ENCODE data around the gene GARIN5B. TPM values are rescaled to one million over a fixed set of nuclear protein-coding genes. Genes with fewer than 3 reads are reported as not detected.

Gene GARIN5B
- total and polyA plus RNA-seq, 5 donors: not detected

Other genes with a start within 250 kb of the GARIN5B start
- 100 to 1,000 TPM; 125 to 244 (median 147) TPM for gene PPP1R12C, start 245.6 kb downstream of the GARIN5B start, total RNA-seq
- 221 TPM for gene PPP1R12C, start 245.6 kb downstream of the GARIN5B start, polyA plus RNA-seq
- 10 to 100 TPM in 3 of 4 donors, 1 to 10 TPM in 1; 8.0 to 25.3 (median 14.7) TPM for gene TNNT1, start 214.1 kb downstream of the GARIN5B start, total RNA-seq
- gene TNNT1, start 214.1 kb downstream of the GARIN5B start, polyA plus RNA-seq: 34.8 TPM
- gene TNNI3, start 205.5 kb downstream of the GARIN5B start, total RNA-seq: 1,000 to 10,000 TPM; 1,638 to 3,997 (median 2,736) TPM
- 8,501 TPM for gene TNNI3, start 205.5 kb downstream of the GARIN5B start, polyA plus RNA-seq
- 1 to 10 TPM in 3 of 4 donors, under 1 TPM in 1; 0.56 to 1.6 (median 1.3) TPM for gene DNAAF3, start 196.6 kb downstream of the GARIN5B start, total RNA-seq
- gene DNAAF3, start 196.6 kb downstream of the GARIN5B start, polyA plus RNA-seq: 2.9 TPM
- gene SYT5, start 183.0 kb downstream of the GARIN5B start, total RNA-seq: 1 to 10 TPM in 1 of 4 donors, not detected in 3; 1.3 TPM
- gene SYT5, start 183.0 kb downstream of the GARIN5B start, polyA plus RNA-seq: 0.09 TPM
- 1 to 10 TPM in 2 of 4 donors, under 1 TPM in 2; 0.14 to 3.1 (median 0.75) TPM for gene PTPRH, start 153.8 kb downstream of the GARIN5B start, total RNA-seq
- 0.72 TPM for gene PTPRH, start 153.8 kb downstream of the GARIN5B start, polyA plus RNA-seq
- gene TMEM86B, start 134.5 kb downstream of the GARIN5B start, total RNA-seq: 1 to 10 TPM in 3 of 4 donors, under 1 TPM in 1; 0.80 to 2.1 (median 1.3) TPM
- 1.6 TPM for gene TMEM86B, start 134.5 kb downstream of the GARIN5B start, polyA plus RNA-seq
- gene PPP6R1, start 104.2 kb downstream of the GARIN5B start, total RNA-seq: 10 to 100 TPM; 39.3 to 43.5 (median 41.4) TPM
- 31.7 TPM for gene PPP6R1, start 104.2 kb downstream of the GARIN5B start, polyA plus RNA-seq
- gene HSPBP1, start 83.2 kb downstream of the GARIN5B start, total RNA-seq: 10 to 100 TPM; 27.7 to 35.1 (median 31.3) TPM
- 48.0 TPM for gene HSPBP1, start 83.2 kb downstream of the GARIN5B start, polyA plus RNA-seq
- gene BRSK1, start 79.3 kb downstream of the GARIN5B start, total RNA-seq: 10 to 100 TPM; 17.2 to 20.5 (median 19.5) TPM
- gene BRSK1, start 79.3 kb downstream of the GARIN5B start, polyA plus RNA-seq: 11.9 TPM
- gene TMEM150B, start 37.9 kb downstream of the GARIN5B start, total RNA-seq: 1 to 10 TPM; 2.0 to 2.4 (median 2.2) TPM
- gene TMEM150B, start 37.9 kb downstream of the GARIN5B start, polyA plus RNA-seq: 0.68 TPM
- 1 to 10 TPM; 6.7 to 9.8 (median 8.4) TPM for gene KMT5C, start 23.4 kb downstream of the GARIN5B start, total RNA-seq
- 6.3 TPM for gene KMT5C, start 23.4 kb downstream of the GARIN5B start, polyA plus RNA-seq
- not detected for gene COX6B2, start 8.5 kb downstream of the GARIN5B start, total RNA-seq
- not detected for gene COX6B2, start 8.5 kb downstream of the GARIN5B start, polyA plus RNA-seq
- gene IL11, start 7.2 kb upstream of the GARIN5B start, total RNA-seq: not detected
- gene IL11, start 7.2 kb upstream of the GARIN5B start, polyA plus RNA-seq: not detected
- not detected for gene TMEM190, start 13.6 kb upstream of the GARIN5B start, total RNA-seq
- gene TMEM190, start 13.6 kb upstream of the GARIN5B start, polyA plus RNA-seq: not detected
- gene TMEM238, start 21.0 kb upstream of the GARIN5B start, total RNA-seq: 1 to 10 TPM in 1 of 4 donors, under 1 TPM in 3; 0.47 to 1.2 (median 0.56) TPM
- gene TMEM238, start 21.0 kb upstream of the GARIN5B start, polyA plus RNA-seq: 0.14 TPM
- gene RPL28, start 22.7 kb upstream of the GARIN5B start, total RNA-seq: 1,000 to 10,000 TPM in 1 of 4 donors, 100 to 1,000 TPM in 3; 656 to 1,015 (median 735) TPM
- gene RPL28, start 22.7 kb upstream of the GARIN5B start, polyA plus RNA-seq: 806 TPM
- 10 to 100 TPM; 21.0 to 32.7 (median 27.8) TPM for gene UBE2S, start 44.5 kb upstream of the GARIN5B start, total RNA-seq
- gene UBE2S, start 44.5 kb upstream of the GARIN5B start, polyA plus RNA-seq: 12.2 TPM
- gene SHISA7, start 80.0 kb upstream of the GARIN5B start, total RNA-seq: not detected
- 0.05 TPM for gene SHISA7, start 80.0 kb upstream of the GARIN5B start, polyA plus RNA-seq
- 10 to 100 TPM; 49.6 to 73.9 (median 62.0) TPM for gene ISOC2, start 98.4 kb upstream of the GARIN5B start, total RNA-seq
- gene ISOC2, start 98.4 kb upstream of the GARIN5B start, polyA plus RNA-seq: 111 TPM
- gene C19orf85, start 101.5 kb upstream of the GARIN5B start, total RNA-seq: not detected
- not detected for gene C19orf85, start 101.5 kb upstream of the GARIN5B start, polyA plus RNA-seq
- gene ZNF628, start 113.4 kb upstream of the GARIN5B start, total RNA-seq: 1 to 10 TPM; 5.6 to 8.1 (median 6.7) TPM
- 7.7 TPM for gene ZNF628, start 113.4 kb upstream of the GARIN5B start, polyA plus RNA-seq
- 10 to 100 TPM; 13.6 to 20.8 (median 15.0) TPM for gene NAT14, start 121.9 kb upstream of the GARIN5B start, total RNA-seq
- 15.8 TPM for gene NAT14, start 121.9 kb upstream of the GARIN5B start, polyA plus RNA-seq
- gene SSC5D, start 125.2 kb upstream of the GARIN5B start, total RNA-seq: 10 to 100 TPM in 1 of 4 donors, 1 to 10 TPM in 3; 6.8 to 10.2 (median 8.1) TPM
- 4.4 TPM for gene SSC5D, start 125.2 kb upstream of the GARIN5B start, polyA plus RNA-seq
- 100 to 1,000 TPM; 205 to 239 (median 209) TPM for gene SBK2, start 173.9 kb upstream of the GARIN5B start, total RNA-seq
- 228 TPM for gene SBK2, start 173.9 kb upstream of the GARIN5B start, polyA plus RNA-seq
- 100 to 1,000 TPM in 2 of 4 donors, 10 to 100 TPM in 2; 80.3 to 211 (median 109) TPM for gene SBK3, start 182.3 kb upstream of the GARIN5B start, total RNA-seq
- 103 TPM for gene SBK3, start 182.3 kb upstream of the GARIN5B start, polyA plus RNA-seq
- gene ZNF579, start 217.6 kb upstream of the GARIN5B start, total RNA-seq: 10 to 100 TPM; 12.4 to 15.5 (median 14.2) TPM
- gene ZNF579, start 217.6 kb upstream of the GARIN5B start, polyA plus RNA-seq: 10.2 TPM
- 10 to 100 TPM; 17.5 to 20.0 (median 18.4) TPM for gene FIZ1, start 236.3 kb upstream of the GARIN5B start, total RNA-seq
- 16.3 TPM for gene FIZ1, start 236.3 kb upstream of the GARIN5B start, polyA plus RNA-seq
- gene ZNF524, start 237.0 kb upstream of the GARIN5B start, total RNA-seq: 10 to 100 TPM; 11.4 to 18.5 (median 17.5) TPM
- 27.1 TPM for gene ZNF524, start 237.0 kb upstream of the GARIN5B start, polyA plus RNA-seq
- 10 to 100 TPM; 19.4 to 20.8 (median 20.2) TPM for gene ZNF865, start 242.4 kb upstream of the GARIN5B start, total RNA-seq
- 17.2 TPM for gene ZNF865, start 242.4 kb upstream of the GARIN5B start, polyA plus RNA-seq

Measured in right cardiac atrium (tissue), 5 donors.